ENCODE measurements around the gene AKR1C2. TPM values are rescaled to one million over a fixed set of nuclear protein-coding genes. Genes with fewer than 3 reads are reported as not detected.
"Not testable (repeated sequence)": the region's sequence is repeated elsewhere in the genome, so short reads cannot be mapped to it uniquely, and the experiment has no call there.

Gene AKR1C2
- total RNA-seq (2013; cell fraction: nucleolus; rRNA removed), result not detected in 2 replicates
- total RNA-seq (2014; rRNA removed), result not detected in 2 replicates
- not detected in 2 replicates for total RNA-seq (2014; rRNA removed; fragmentation: Illumina TruSeq; extraction: Trizol)
- 0.44 TPM in 1 of 2 replicates, not detected in the other for total RNA-seq (2021)
- not detected for polyA plus RNA-seq (2011; ENCODE audit: low read depth)
- 0.31 and 0.46 TPM in 2 replicates for polyA plus RNA-seq (2011; rRNA removed)
- 0.25 and 0.34 TPM in 2 replicates for polyA plus RNA-seq (2011; cell fraction: cytosol; rRNA removed)
- 0.34 and 0.58 TPM in 2 replicates for polyA plus RNA-seq (2011; cell fraction: nucleus; rRNA removed)
- not detected in 2 replicates for polyA plus RNA-seq (2012)
- not detected in 2 replicates for polyA plus RNA-seq (2014; fragmentation: Illumina TruSeq; extraction: Trizol)
- not detected for polyA plus RNA-seq (2014; fragmentation: Nextera tagmentation; extraction: Ambion mirVana)
- 0.08 and 0.36 TPM in 2 replicates for polyA plus RNA-seq (2014; rRNA removed)
- not detected for polyA plus RNA-seq (2016; fragmentation: Nextera tagmentation; extraction: Ambion mirVana)
- 0.05 and 0.51 TPM in 2 replicates for polyA minus RNA-seq (2011; rRNA and poly(A)+ RNA removed)
- polyA minus RNA-seq (2011; cell fraction: cytosol; rRNA and poly(A)+ RNA removed), result not detected in 2 replicates
- 0.12 TPM in 1 of 2 replicates, not detected in the other for polyA minus RNA-seq (2011; cell fraction: nucleus; rRNA and poly(A)+ RNA removed)
- Bru-seq, nascent RNA, result percentile 18 among the genes with signal in this experiment
- BruChase-seq, experiment 1, labeled RNA remaining after a 6-hour chase, result percentile 19 among the genes with signal in this experiment
- percentile 17 among the genes with signal in this experiment for BruChase-seq, experiment 2, labeled RNA remaining after a 2-hour chase
- long read RNA-seq, experiment 1, result 0 reads
- long read RNA-seq, experiment 2, result 0 reads

DNA sequence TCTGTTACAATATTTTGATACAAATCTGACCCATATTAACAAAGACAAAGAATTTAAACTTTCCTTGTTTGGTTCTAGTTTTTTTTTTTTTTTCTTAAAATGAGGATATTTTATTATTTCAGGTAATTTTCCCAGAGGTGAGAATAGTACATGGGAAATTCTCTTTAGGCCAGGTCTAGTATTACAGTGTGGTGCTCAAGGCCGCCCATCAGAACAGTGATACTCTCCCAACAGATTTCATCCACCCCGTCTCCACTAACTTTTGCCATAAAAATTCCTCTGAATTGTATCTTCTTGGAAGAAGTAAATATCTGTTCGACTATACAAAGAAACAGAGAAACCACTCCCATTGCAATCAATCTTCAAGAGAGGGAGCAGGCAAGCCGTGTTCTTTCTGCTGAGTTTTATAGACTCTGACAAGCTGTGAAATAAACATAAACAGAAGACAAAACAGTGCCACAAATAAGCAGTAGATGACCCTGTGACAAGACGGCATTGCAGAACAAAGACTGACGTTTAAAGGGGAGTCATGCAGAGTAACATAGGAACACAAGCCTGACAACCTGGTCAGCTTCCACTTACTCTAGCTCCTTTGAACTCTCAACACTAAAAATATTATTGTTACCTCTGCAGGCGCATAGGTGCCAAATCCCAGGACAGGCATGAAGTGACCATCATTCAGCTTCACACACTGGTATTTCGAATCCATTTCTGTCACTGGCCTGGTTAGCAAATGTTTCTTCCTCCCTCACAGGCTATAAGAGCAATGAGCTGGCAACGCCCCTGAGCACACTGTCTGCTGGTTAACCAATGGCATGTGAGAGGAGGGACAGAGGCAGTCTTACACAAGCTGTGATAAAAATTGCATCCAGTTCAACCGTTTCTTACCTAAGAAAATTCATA, at the start of gene AKR1C2:
TSS of gene AKR1C2 (minus strand) at position 731 of the 903 bp plus-strand sequence. CDS start at position 709, 22 bp downstream.
- H3K27ac ChIP-seq (ENCODE audit: control insufficient read depth, insufficient read depth); ATAC-seq; H4K20me1 ChIP-seq (ENCODE audit: control insufficient read depth, insufficient read depth); BruUV-seq (replicated peaks); DNase-seq (ENCODE audit: low read depth, low spot score); H3K4me1 ChIP-seq (ENCODE audit: control insufficient read depth, insufficient read depth, low read length); H2AFZ ChIP-seq (ENCODE audit: control insufficient read depth, low read depth, low read length); POLR2A ChIA-PET; FAIRE-seq; H3K4me2 ChIP-seq (ENCODE audit: control insufficient read depth, insufficient read depth); RAD21 ChIA-PET (ENCODE audit: unreplicated experiment); H3K9me3 ChIP-seq (replicated peaks; ENCODE audit: control insufficient read depth, insufficient read depth, low read length); H3K79me2 ChIP-seq (ENCODE audit: control insufficient read depth, insufficient read depth, low read length); in situ Hi-C loops (cut with MboI); H3K27me3 ChIP-seq (replicated peaks in 1 of 2; ENCODE audit: control insufficient read depth in 2 of 2, insufficient read depth in 2 of 2, low read length in 1 of 2); H3K4me3 ChIP-seq; H3K36me3 ChIP-seq (ENCODE audit: control insufficient read depth in 2 of 2, insufficient read depth in 2 of 2, low read length in 1 of 2); H3K9ac ChIP-seq (ENCODE audit: control insufficient read depth, insufficient read depth, low read length); intact Hi-C loops (cut with micrococcal nuclease; ENCODE audit: unreplicated experiment); CTCF ChIA-PET: not testable (repeated sequence)
- 19% methylated on average over 8 of the region's 10 CpGs for WGBS (ENCODE audit: insufficient coverage, insufficient replicate concordance, low lambda C conversion rate, missing lambda C conversion rate)
- SMC1A ChIA-PET (ENCODE audit: uncharacterized antibody, unreplicated experiment), result interaction anchor here (0.6 kb wide), 1 partner anchor 222 kb away, joined by 3 read pairs; no protein-coding TSS in a partner anchor

GRCh38 chr10:5052951-5053500, 49.4 kb upstream of the AKR1C2 start:
- CTCF ChIA-PET; H4K20me1 ChIP-seq (ENCODE audit: control insufficient read depth, insufficient read depth); ATAC-seq; DNase-seq (ENCODE audit: low read depth, low spot score); H2AFZ ChIP-seq (ENCODE audit: control insufficient read depth, low read depth, low read length); RAD21 ChIA-PET (ENCODE audit: unreplicated experiment); BruUV-seq (replicated peaks); SMC1A ChIA-PET (ENCODE audit: uncharacterized antibody, unreplicated experiment); intact Hi-C loops (cut with micrococcal nuclease; ENCODE audit: unreplicated experiment); H3K79me2 ChIP-seq (ENCODE audit: control insufficient read depth, insufficient read depth, low read length); POLR2A ChIA-PET; H3K27me3 ChIP-seq (replicated peaks in 1 of 2; ENCODE audit: control insufficient read depth in 2 of 2, insufficient read depth in 2 of 2, low read length in 1 of 2); H3K4me3 ChIP-seq; H3K4me2 ChIP-seq (ENCODE audit: control insufficient read depth, insufficient read depth); FAIRE-seq; H3K36me3 ChIP-seq (ENCODE audit: control insufficient read depth in 2 of 2, insufficient read depth in 2 of 2, low read length in 1 of 2); H3K27ac ChIP-seq (ENCODE audit: control insufficient read depth, insufficient read depth); H3K9me3 ChIP-seq (replicated peaks; ENCODE audit: control insufficient read depth, insufficient read depth, low read length); H3K9ac ChIP-seq (ENCODE audit: control insufficient read depth, insufficient read depth, low read length); H3K4me1 ChIP-seq (ENCODE audit: control insufficient read depth, insufficient read depth, low read length); in situ Hi-C loops (cut with MboI): not testable (repeated sequence)
- WGBS (ENCODE audit: insufficient coverage, insufficient replicate concordance, low lambda C conversion rate, missing lambda C conversion rate), result 69% methylated on average over 14 of the region's 16 CpGs

Measured in GM12878 (cell line).